Posterior cingulate gyrus (tissue), 11 donors: ENCODE measurements around the gene GART.
"Not testable (repeated sequence)": the region's sequence is repeated elsewhere in the genome, so short reads cannot be mapped to it uniquely, and the experiment has no call there.

Experiments
- DNase-seq, 10 donors: peaks; one replicate each; pipeline versions ENCODE4 v3.0.0 to v3.0.0-alpha.2; 2020 to 2021; ENCODE audit warnings: mixed read lengths in 3 of 10
- intact Hi-C: fragments of 100-400 bp; cut with DNase I; formaldehyde crosslinking; loops from one replicate; pipeline ENCODE4 v1.15.1; 2023

The GART gene

DNA sequence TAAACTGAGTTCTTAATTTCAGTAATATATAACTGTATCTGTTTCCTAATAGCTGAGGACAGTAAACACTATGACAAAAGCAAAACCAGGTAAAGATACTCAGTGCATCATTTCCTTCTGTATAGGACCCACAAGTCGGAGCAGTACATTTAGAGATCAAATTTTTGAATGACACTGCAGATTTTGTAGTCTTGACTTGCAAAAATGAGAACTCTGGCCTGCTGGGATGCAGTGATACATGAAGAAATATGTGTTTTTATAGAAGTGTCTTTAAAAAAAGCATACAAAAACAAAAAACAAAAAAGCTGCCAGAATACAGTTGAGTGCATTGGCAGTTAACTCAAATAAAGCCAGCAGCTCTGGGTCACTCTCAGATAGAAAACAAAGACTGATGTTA lies 19.0 kb downstream of the GART start:
- intact Hi-C loops = no loop called here
- DNase-seq = no peak

DNA sequence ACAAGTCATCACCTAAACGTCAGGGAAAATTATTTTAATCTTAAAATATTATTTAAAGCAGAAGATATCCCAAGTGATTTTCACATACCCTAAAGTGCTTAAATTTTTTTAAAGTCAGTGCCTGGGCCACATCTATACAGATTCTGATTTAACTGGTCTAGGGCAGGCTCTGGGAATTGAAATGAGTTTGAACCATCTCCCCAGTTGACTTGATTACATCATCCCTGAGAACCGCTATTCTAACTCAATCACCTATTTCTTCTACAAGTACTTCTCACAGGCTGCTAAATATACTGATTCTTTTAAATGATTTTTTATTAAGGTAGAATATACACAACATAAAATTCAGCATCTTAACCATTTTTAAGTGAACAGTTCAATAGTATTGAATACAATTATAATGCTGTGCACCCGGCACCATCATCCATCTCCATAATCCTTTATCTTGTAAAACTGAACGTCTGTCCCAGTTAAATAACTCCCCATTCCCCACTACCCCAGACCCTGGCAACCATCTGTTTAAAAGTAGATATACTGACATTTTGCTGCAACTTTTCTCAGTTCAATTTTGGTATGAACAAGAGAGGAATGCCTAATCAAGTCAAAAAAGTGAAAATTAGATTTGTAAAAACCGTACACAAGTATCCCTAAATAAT lies 19.5 kb downstream of the GART start:
- intact Hi-C loops = no loop called here
- DNase-seq = no peak

DNA sequence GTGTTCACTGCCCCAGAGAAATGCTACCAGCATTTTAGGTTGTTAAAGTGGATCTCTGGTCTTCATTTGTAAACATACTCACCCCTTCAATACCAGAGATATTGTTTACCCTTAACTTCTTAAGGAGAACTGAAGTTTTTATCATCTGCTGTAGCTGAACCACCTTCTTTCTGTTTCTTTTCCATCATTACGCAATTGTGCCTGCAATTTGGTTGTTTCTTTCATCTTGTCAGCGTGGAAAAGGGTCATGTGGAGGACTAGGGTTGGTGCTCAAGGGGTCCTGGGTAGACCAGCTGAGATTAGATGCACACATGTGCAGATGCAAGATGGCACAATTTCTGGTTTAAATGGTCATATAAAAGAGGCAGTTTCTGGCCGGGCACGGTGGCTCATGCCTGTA lies 23.0 kb downstream of the GART start:
- DNase-seq = no peak
- intact Hi-C loops = no loop called here

DNA sequence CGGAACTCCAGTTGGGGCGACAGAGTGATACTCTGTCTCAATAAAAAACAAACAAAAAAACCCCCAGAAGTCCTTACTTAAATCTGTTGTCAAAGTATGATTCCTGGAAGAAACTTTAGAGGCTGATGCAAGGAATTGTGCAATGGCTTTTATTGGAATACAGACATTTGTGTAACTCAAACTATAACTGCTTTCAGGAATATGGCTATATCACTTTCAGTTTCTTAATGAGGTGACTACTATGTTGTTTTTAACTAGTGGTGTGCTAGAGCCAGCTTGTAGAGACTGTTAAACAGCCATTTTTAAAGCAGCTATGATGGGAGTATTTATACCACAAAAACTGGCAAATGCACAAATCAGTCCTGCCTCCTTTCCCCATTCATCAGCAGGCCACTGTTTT lies 27.7 kb downstream of the GART start:
- intact Hi-C loops = no loop called here
- DNase-seq = no peak

DNA sequence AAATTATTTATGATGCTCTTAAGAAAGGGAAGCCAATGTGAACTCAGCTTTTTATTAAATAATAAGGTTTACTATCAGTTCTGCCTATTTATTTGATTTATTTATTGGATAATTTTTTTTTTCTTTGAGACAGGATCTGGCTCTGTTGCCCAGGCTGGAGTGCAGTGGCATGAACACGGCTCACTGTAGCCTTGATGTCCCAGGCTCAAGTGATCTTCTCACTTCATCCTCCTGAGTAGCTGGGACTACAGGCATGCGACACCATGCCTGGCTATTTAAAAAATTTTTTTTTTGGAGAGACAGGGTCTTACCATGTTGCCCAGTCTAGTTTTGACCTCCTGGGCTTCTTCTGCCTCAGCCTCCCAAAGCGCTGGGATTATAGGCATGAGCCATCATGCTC lies 29.4 kb downstream of the GART start:
- no peak for DNase-seq
- intact Hi-C loops = no loop called here

DNA sequence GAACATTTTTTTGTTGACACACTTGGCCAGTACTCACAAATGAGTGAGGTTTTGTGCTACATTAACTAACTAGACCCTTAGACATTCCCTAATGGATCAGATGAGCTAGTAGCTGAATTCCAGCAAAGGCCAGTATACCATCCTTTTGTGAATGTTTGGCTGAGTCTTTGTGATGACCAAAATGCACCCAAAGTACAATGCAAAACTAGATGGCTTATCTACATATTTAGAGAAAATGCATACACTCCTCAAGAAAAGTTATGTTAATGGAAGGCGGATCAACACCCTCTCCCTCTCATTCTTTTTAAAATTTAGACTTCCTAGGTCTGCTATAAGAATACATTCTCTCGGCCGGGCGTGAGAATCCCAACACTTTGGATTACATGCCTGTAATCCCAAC lies 30.3 kb downstream of the GART start:
- peak in 1 of 10 donors; percentile 39 for DNase-seq
- intact Hi-C loops = no loop called here

DNA sequence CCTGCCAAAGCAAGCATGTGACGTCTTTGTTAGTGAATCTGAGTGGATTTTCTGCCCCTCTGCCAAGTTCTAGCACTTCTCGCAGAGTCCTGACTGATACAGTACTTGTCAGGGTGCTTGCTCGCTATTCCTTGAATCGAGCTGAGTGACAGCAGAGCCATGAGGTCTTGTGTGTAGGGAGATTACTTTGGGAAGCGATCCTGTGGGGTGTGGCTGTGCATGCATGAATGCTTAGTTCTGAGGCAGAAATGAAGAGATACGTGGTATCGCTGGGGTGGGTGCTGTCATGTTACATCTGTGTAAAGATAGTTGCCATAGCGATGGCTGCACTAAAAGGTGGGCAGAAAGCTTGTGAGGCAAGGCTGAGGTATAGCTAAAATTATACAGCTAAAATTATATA lies 31.1 kb downstream of the GART start:
- peak in 1 of 10 donors; percentile 5 for DNase-seq
- intact Hi-C loops = no loop called here

DNA sequence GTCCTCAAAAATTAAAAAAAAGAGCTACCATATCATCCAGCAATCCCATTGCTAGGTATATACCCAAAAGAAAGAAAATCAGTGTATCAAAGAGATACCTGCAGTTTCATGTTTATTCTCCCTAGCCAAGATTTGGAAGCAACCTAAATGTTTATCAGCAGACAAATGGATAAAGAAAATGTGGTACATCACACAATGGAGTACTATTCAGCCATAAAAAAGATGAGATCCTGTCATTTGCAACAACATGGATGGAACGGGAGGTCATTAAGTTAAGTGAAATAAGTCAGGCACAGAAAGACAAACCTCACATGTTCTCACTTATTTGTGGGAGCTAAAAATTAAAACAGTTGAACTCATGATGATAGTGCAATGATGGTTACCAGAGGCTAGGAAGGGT lies 34.9 kb downstream of the GART start:
- DNase-seq, intact Hi-C loops: not testable (repeated sequence)

DNA sequence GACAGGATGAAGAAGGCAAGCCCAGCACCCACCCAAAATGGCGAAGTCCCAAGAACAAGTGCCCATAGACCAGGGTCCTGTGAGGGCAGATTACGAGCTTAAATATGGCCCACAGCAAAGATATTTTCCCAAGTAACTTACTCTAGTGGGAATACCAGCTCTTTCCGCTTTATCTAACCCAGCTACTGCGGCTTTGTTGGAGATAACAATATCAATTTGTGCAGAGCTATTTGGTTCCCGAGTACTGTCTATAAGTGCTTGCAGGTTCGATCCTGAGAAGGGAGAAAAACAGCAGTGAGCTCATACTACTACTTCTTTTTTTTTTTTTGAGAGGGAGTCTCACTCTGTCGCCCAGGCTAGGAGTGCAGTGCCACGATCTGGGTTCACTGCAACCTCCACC lies 36.1 kb downstream of the GART start:
- intact Hi-C loops = no loop called here
- no peak for DNase-seq

DNA sequence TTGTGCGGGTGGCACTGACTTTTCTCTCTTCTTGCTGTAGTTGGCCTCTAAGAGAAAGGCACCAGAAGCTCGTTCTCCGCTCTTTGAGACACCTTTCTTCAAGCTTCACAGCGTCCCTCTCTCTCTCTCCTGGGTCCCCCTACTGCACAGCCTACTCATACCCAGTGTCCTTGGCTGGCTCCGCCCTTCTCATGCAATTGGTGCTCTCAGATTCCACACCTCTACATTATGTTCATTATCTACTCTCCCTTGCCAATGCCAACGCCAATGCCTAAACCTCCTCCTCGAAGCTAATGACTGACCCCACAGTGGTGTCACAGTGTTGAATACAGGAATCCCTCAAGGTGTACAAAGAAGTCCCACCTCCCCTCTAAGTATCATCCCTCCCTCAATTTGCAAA lies 45.6 kb downstream of the GART start:
- intact Hi-C loops = no loop called here
- DNase-seq = no peak

DNA sequence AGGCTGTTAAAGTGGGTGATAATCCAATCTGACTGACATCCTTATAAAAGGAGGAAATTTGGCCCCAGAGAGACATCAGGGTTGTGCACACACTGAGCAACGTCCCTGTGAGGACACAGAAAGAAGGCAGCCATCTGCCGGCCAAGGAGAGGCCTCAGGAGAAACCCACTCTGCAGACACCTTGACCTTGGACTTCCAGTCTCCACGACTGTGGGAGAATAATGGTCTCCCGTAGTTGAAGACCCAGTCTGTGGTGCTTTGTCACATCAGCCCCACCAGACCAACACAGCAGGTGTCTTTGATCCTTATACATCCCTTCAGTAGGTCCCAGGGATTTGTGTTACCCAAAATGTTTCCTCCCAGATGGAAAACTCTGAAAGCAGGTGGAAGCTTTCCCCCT lies 46.2 kb downstream of the GART start:
- intact Hi-C loops = no loop called here
- no peak for DNase-seq

DNA sequence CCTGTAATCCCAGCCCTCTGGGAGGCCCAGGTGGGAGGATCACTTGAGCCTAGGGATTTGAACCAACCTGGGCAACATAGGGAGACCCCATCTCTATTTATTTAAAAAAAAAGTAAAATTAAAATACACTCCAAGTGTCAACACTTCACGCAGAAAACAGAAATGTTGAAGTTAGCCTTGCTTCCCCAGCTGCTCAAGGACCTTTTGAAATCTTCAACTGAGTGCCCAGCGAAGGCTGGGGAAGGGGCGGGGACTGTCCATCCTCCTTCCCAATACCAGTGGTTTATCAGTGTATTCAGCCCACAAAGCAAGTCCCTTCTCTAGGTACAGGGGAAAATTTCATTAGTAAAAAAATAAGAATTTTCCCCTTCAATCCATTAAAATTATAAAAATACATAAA lies 48.2 kb downstream of the GART start:
- no peak for DNase-seq

DNA sequence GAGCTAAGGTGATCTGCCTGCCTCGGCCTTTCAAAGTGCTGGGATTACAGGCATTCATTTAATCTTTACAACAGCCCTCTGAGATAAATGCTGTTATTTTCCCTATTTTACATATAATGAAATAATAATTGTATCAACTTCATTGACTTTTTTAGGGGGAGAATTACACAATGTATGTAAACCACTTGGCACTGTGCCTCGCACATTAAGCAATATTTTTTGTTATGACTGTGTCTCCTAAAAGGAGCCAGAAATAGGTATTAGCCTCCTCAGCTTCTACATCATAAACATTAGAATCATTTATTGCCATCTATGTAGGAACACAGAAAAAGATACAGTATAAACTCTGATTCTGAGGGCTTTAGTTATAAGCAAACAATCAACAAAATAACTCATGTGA lies 49.3 kb downstream of the GART start:
- DNase-seq = no peak
- intact Hi-C loops = loop anchor here (5.0 kb wide), 1 partner anchor 50 kb away; the partner anchor contains the start of genes GART and SON

More for the DNA sequence above, 48.2 kb downstream of the GART start:
- intact Hi-C loops = loop anchor here (5.0 kb wide), 1 partner anchor 49 kb away; the partner anchor contains the start of genes GART and SON

DNA sequence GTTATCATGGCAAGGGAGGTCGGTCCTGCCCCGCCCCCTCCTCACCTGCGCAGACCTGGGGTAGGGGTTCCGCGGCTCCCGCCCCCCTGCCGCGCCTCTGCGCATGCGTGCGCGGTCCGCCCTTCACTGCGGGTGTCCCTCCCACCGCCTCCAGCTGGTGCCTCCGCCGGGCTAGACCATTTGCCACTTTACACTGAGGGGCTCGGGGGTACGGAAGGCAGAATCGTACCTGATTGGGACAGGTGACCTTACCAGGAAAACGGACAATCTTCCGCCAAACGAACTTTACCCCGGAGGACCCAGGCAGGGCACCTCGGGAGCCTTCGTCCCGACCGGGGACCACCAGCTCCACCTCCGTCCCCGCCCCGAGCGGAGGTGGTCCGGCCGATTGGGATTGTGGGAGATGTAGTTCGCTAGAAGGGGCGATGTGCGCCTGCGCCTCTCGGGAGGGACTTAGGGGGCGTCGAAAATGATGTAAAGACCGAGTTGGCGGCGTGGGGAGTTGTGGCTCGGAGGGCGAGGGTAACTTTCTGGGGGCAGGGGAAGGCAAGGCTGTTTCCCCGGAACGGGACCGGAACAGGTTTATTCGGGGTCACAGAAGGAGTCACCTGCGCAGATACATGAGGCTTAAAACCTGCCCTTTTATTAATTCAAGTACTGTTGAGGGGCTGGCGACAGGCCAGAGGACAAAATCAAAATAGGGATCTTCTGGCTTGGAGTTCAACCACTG lies 50.4 kb downstream of the GART start, which contains the start of gene DNAJC28:
Gene DNAJC28 (minus strand): TSS at position 344 of the 730 bp plus-strand sequence. CDS start 2,323 bp downstream, outside the sequence.
- intact Hi-C loops = loop anchor here (1.0 to 5.0 kb wide), 2 partner anchors 12 to 51 kb away; partner anchors contain the start of genes GART, SON and TMEM50B
- peak; percentile 92 to 99 (median 94) for DNase-seq

DNA sequence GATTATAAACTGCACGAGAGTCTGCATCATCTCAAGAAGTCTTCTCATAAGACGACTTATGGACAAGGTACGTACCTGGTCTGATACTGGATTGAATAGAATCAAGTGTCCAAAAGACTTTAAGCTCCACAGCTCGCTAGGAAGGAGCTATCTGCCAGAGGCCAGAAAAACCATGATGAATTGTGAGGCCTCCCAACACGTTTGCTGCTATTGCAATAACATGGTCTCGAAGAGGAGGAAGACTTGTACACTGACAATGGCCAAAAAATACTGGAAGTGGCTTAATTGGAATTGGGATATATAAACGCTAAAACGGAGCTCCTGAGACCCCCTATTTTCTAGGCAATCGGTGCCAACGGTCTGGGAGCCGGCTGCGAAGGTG lies 50.9 kb downstream of the GART start:
- intact Hi-C loops = loop anchor here (1.0 to 5.0 kb wide), 2 partner anchors 12 to 51 kb away; partner anchors contain the start of genes GART, SON and TMEM50B
- DNase-seq = no peak

DNA sequence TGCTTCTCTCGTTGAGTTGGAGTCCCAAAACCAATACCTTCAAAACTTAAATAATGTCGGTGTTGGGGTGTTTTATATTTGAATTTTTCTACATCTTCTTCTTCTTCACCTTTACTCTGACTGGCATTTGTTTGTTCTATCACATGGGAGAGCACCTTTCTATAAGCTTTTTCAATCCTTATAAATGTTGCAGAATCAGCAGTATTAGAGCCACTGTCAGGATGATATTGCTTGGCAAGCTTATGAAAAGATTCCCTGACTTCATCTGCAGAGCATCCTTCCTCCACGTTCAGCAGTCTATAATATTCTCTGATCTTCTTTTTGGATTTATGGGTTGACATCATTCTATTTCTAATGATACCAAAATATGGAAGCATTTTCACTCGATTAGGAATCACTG lies 53.0 kb downstream of the GART start:
- no peak for DNase-seq
- intact Hi-C loops = no loop called here

DNA sequence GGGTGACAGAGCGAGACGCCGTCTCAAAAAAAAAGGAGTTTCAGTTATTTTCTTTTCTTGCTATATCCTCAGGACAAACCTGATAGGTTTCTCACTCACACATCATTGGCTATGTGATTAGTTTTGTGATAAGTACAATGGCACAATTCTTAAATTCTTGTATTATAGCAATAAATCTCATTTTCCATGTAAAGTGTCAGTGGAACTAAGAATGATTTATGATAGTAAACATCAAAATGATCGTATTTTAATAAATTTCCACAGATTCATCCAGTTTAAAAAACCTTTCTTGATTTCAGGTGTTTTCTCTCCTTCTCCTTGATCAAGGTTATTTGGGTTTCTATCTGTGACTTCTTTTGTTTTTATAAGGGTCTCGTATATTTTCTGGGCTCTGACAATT lies 53.9 kb downstream of the GART start:
- no peak for DNase-seq
- intact Hi-C loops = no loop called here

DNA sequence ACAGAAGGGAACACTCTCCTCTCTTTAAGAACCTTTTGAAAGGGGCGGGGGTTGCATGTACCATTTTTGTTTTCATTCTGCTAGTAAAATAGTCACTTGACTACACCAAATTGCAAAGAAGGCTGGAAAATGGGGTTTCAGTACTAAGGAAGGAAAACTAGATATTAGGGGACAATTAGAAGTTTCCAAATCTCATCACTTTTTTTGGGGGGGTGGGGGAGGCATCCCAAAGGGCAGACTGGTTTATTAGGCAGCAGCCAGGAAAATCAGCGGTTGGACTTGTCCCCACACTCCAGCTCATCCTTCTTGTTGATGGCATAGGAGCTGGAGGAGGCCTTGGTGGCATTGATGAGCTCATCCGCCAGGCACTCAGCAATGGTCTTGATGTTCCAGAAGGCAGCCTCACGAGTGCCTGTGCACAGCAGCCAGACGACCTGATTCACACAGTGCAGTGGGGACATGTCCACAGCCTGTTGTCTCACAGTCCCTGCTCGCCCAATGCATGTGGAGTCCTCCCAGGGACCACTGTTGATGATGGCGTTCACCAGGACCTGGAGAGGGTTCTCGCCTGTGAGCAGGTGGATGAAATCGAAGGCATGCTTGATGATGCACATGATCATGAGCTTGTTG lies 60.5 kb downstream of the GART start:
- no peak for DNase-seq
- intact Hi-C loops = loop anchor here (2.0 kb wide), 1 partner anchor 61 kb away; the partner anchor contains the start of genes GART and SON

DNA sequence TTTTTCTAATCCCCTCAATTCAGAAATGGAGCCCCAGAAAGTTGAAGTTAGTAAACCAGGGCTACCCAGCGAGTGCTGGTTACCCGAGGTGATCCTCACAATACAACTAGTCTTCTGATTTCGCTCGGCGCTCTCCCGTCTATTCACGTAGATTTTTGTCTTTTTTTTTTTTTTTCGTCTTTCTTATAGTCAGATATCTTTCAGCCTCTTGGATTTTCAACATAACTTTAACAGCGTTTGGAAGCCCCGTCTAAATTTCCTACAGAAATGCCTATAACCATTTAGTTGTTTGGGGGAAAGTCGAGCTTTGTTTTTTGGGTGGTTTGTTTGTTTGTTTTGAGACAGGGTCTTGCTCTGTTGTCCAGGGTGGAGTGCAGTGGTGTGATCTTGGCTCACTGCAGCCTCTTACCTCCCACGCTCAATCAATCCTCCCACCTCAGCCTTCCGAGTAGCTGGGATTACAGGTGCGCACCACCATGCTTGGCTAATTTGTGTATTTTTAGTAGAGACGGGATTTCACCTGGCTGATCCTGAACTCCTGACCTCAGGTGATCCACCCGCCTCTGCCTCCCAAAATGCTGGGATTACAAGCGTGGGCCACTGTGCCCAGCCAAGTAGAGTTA lies 61.3 kb downstream of the GART start:
- intact Hi-C loops = loop anchor here (2.0 kb wide), 1 partner anchor 62 kb away; the partner anchor contains the start of genes GART and SON

DNA sequence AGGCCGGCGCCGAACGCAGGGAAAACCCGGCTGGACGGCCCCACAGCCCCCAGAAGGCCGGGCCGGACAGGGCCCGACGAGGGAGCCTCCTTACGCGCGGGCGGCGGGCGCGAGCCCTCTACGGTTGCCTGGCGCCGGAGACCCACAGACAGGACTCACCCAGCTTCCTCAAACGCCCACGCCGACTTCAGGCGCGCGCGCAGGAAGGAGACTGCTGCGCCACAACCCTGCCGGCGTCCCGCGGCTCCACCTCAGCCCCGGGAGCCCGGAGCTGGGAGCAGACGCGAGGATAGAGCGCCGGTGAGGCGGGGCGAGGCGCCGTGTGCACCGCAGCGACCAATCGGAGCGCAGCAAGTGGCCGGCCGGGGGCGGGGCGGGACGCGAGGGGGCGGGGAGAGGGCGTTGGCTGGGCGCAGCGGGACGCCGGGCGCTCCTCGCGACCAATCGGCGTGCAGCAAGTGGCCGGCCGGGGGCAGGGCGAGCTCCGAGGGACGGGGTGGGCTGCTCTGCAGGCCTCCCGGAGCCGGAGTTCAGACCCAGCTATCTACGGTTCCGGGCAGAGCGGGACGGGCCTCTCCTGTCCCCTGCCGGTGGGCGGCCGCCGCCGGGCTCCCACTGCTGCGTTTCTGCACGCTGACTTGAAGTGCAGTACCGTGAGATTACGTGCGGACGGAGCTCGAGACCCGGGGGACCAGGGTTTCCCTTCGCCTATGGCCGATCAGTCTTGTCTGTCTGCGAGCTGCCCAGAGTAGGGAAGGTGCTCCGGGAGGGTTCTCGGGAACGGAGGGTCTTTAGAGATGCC lies 62.0 kb downstream of the GART start, which contains the start of gene TMEM50B:
Gene TMEM50B (minus strand): TSS at position 296 of the 802 bp plus-strand sequence. CDS start 11,089 bp downstream, outside the sequence.
- intact Hi-C loops = loop anchor here (1.0 to 2.0 kb wide), 2 partner anchors 11 to 63 kb away; partner anchors contain the start of genes DNAJC28, GART and SON
- peak; percentile 91 to 100 (median 96) for DNase-seq

More for the DNA sequence above, 61.3 kb downstream of the GART start:
- DNase-seq = no peak
